Stimulated activated CD8-positive, alpha-beta memory T cell treated with anti-CD3 and anti-CD28 coated beads, Interleukin-7, amount 100 ng/mL, for 48 hours (primary cell): ENCODE results near the gene GDPD4.

Source experiments
- DNase-seq, 2 donors: peaks; one replicate each; pipeline ENCODE4 v3.0.0-alpha.2; 2020; ENCODE audit warnings: low read depth in 1 of 2; ENCODE audit errors: extremely low read depth in 1 of 2

GDPD4 gene

DNA sequence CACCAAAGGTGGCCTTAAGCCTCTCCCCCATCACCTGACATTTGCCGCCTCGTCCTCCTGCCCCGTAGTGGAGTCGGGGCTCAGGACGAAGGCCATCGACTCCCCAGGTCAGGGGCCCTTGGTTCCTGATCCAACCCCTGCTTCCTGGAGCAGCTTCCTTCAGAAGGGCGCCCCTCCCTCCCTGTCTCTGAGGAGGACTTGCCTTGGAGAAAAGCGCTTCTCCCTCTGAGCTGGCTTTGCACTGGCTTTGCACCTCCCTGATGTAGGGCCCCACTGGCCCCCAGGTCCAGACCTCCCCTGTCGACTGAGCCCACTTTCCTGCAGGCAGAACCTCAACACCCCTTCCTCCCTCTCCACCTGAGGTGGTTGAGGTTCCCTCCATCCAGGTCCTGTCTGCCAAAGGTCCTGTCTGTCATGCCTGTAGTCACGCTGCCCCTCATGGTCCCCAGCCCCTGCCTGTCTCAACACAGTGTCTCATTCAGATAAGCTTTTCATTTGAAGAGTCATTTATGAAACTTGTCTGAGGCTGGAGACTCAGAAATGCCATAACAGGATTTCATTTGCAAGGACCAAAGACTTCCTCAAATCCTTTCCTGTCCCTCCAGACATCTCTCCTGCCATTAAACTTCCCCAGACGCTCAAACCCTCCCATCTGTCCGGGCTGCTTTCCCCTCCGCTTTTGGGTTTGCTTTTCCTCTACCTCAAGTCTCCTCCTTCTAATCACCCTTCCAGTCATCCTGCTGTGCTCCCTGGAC lies 95.0 kb downstream of the GDPD4 start:
- no peak for DNase-seq

GRCh38 chr11:77205467-77206263 lies 95.8 kb downstream of the GDPD4 start:
- no peak for DNase-seq

DNA sequence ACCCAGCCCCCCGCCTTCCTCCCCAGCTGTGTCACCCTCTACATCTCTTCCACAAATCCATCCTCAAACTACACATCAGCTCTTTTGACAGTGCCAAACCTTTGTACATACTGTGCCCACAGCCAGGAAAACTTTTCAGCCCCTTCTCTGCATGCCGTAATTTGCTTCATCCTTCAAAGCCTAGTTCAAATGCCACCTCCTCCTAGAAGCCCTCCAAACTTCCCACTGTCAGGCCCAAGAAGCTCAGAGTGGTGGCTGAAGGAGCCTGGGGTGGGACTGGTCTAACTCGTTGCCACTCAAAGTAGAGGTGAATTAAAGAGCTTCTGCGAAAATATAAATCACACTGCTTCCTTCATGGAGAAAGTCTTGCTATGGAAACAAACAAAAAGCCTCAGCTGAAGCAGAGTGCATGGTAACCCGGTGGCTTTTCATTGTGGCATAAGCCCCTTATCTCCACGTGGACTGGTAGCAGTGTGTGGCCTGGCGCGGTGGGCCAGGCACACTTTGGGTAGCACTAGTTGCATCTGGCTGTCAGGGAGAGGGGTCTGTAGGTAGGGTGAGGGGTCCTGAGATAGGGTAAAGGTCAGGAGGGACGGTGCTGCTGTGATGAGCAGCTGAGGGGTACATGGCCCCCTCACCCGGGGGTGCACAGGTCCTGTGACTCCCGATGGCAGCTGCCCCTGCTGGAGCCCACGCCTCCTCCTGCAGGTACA lies 96.6 kb downstream of the GDPD4 start:
- DNase-seq = no peak

DNA sequence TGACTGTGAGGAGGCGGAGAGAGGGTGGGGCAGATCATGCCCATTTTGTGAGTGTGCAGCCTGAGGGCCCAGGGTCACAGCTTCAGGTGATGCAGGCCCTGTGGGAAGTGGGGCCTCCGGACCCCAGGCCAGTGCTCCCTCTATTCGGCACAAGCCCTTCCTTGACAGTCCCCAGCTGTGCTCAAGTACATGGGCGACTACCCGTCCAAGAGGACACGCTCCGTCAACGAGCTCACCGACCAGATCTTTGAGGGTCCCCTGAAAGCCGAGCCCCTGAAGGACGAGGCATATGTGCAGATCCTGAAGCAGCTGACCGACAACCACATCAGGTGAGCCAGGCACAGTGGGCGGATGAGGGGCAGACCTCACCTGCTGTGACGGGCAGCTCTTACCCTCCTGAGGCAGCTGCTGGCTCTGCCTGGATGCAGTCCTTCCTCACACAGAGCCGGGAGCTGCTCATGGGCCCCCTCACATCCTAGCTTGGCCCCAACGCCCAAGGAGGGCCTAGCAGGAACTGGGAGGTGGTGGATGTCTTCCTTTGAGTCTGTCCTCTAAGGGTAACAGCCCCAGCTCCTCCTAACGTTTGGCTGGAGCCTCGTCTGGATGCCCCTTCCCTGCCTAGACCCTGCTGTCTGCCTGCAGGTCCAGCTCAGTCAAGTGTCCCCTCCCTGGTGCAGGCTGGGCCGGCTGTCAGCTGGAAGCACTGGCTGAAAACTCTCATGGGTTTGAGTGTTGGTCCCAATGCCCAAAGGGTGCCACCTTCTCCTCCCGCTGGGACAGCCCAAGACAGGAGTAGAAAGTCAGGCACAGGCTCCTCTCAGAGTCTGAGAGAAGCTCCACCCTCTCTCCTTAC lies 97.4 kb downstream of the GDPD4 start:
- DNase-seq = no peak

DNA sequence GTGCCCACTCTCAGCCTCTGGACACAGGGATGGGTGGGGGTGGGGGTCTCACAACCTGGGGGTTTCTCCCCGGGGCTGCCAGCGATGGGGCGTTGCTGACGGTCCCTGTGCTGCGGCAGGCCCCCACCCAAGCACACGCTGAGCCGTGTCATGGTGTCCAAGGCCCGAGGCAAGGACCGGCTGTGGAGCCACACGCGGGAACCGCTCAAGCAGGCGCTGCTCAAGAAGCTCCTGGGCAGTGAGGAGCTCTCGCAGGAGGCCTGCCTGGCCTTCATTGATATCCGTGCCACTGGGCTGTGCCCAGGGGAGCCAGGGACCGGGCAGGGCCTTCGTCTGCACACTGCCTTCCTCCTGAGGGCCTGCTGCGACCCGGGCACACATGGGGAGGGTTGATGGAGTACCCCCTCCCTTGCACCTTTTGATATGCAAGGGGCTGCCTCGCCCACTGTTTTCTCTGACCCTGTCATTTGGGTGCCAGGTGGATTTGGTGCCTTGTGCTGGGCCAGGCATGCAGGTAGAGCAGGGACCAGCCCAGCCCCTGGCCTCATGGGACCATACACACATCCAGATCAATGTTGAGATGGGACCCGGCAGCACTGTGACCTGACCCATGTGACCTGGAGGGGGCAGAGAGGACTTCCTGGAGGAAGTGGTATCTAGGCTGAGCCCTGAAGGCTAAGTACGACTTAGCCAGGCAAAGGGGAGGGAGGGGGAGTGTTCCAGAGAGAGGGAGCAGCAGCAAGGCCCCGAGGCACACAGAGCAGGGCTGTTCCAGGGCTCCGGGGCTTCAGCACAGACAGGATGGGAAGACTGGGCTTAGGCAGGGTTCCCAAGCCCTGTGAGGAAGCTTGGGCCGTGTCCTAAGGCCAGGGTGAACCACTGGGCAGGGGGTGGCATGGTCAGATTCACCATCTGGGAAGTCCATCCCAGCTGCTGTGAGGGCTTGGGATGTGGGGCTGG lies 98.3 kb downstream of the GDPD4 start:
- no peak for DNase-seq

- no peak for DNase-seq
Measured at GRCh38 chr11:77201991-77202841, 99.3 kb downstream of the GDPD4 start.

GRCh38 chr11:77201370-77201769 lies 100.1 kb downstream of the GDPD4 start:
- DNase-seq = no peak

DNA sequence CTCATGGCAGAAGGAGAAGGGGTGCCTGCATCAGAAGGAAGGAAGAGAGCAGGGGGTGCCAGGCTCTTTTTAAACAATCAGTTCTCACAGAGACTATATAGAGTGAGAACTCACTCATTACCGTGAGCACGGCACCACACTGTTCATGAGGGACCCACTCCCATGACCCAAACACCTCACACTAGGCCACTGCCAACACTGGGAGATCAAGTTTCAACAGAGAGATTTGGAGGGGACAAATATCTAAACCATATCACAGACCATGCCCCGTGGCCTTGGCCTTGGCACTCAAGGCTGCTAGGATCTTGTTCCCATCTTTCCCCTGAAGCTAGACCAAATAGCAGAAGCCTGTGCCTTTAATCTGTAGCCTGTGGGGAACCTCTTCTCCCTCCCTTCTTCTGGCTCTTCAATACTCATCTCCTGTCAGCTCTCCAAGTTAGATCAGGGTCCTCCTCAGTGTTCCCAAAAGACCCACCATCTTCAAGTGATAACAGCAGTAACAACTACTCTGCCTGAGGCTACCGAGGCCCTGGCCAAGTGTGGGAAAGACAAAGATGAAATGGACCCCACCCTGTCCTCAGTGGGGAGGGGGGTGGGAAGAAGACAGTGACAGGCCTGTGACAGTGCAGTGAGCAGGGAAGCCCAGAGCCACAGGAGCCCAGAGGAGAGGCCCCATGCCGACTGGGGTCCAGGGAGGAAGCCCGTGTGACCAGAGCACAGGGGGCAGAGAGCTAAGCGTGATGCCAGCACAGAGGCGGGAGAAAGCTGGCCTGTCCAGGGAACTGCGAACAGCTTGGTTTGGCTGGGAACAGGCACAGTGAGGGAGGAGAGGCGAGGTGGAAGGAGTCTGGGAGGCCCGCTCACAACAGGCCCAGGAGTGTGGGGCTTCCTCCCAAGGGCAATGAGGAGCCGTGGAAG lies 100.9 kb downstream of the GDPD4 start:
- no peak for DNase-seq

DNA sequence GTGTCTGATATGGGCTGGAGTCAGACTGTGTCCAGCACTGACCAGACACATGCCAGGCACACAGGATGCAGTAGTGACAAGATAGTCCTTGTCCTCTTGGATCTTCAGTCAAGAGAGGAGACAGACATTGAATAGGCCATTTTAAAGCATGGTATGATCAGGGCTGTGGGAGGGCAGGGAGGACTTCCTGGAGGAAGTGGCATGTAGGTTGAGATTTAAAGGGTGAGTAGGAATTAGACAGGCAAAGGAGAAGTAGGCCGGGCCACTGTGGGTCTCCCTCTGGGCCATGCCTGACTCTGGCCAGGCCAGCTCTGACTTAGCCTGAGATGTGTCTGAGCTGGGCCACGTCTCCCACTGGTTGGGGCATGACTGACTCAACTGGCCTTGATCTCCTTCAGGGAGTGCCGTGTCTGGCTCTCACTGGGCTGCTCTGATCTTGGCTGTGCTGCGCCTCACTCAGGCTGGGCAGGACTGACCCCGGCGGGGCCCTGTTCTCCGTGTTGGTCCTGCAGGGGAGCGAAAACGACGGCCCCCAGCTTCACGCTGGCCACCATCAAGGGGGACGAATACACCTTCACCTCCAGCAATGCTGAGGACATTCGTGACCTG lies 102.2 kb downstream of the GDPD4 start:
- no peak for DNase-seq

DNA sequence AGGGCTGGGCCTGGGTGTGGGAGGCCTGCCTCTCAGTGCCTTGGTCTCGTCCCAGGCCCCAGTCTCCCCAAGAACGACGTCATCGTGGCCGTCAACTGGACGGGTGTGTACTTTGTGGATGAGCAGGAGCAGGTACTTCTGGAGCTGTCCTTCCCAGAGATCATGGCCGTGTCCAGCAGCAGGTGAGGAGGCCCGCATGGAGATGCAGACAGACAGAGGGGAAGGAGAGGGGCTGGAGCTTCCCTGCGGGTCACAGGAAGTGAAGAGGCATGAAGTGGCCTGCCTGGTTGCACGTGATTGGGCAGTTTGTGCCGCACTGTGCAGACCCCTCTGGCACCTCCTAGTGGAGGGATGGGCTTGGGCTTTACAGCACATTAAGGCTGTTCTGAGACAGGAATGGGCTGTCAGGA lies 103.0 kb downstream of the GDPD4 start:
- peak in 1 of 2 donors; percentile 24 for DNase-seq

DNA sequence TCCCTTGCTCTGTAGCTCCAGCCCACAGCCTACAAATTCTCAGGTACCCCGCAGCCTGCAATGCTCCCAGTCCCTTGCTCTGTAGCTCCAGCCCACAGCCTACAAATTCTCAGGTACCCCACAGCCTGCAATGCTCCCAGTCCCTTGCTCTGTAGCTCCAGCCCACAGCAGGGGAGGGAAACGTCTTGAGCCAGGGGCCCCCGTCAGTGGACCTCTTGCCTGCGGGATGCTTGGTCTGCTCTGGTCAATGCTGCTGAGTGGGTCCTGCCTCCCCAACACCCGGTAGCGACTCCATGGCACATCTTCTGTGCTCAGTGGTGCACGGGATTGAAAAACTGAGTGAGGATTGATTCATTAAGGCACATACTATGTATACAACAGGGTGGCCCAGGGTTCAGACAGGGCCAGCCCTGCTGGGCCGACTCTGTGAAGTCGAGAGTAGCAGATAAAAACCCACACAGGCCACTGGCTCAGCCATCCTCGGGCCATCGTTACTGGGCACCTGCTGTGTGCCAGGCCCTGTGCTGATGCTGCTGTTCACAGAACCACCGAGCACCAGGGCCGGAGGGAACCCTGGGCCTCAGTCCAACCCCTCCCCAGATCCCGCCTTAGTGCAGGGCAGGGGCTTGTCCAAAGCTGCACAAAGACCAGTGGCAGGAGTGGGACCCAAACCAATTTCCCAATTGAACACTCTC lies 103.7 kb downstream of the GDPD4 start:
- no peak for DNase-seq

DNA sequence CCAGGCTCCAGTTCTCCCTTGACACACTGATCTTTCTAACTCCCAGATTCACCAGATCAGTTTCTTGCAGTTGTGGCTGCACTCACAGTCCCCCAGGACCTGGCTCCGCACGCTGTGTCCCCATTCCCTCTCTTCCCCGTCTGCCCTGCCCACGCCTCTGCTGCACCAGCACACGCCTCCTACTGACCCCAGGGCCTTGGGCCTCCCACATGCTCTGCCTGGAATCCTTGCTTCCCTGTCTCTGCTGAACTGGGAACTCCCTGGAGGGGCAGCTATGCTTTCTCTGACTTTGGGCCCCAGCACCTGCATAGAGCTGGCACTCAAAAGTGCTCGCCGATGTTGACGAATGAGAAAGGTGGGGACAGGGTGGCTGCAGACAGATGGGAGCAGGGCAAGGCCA lies 104.5 kb downstream of the GDPD4 start:
- DNase-seq = no peak

GRCh38 chr11:77195071-77195755 lies 106.3 kb downstream of the GDPD4 start:
- no peak for DNase-seq

DNA sequence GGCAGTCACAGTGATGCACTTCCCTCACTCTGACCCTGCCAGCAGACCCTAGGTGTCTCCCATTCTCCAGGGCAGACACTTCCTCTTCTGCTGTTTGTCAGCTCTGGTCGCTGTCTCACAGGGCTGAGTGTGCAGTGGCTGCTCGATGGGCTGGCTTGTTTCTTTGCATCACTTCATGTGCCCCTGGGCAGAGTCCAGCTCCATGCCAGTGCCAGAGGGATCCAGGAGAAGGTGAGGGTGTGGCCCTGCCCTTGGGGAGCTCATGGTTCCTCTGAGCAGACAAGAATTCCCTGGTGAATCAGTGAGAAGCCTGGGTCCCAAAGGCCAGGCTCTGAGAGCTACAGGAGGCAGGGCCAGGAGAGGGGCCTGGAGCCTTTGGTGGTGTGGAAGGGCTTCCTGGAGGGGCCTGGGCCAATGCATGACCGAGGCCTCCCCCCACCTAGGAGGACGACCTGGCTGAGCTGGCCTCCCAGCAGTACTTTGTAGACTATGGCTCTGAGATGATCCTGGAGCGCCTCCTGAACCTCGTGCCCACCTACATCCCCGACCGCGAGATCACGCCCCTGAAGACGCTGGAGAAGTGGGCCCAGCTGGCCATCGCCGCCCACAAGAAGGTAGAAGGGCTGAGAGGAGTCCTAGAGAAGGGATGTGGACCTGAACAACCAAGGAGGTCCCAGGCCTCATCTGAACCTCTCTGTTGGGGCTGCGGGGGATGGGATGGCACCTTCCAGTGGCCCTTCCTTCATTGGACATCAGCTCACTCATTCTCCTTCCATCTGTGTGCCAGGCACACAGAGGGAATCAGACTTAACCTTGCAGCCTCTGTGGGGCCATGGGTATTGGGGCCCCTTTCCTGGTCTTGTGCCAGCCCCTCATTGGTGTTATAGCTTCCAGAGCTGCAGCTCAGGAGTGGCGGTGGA lies 107.3 kb downstream of the GDPD4 start:
- no peak for DNase-seq

DNA sequence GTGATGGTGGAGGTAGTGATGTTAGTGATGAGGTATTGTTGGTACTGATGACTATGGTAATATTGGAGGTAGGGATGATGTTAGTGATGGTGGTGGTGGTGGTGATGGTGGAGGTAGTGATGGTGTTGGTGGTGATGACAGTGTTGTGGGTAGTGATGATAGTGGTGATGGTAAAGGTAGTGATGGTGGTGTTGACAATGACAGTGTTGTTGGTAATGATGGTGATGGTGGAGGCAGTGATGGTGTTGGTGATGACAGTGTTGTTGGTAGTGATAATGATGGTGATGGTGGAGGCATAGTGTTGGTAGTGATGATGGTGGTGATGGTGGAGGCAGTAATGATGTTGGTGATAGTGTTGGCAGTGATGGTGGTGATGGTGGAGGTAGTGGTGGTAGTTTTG lies 108.3 kb downstream of the GDPD4 start:
- DNase-seq = no peak
